ENCODE results near the gene TUBB3.
A peak's percentile ranks its signal among the peaks of the same experiment; 100 is the strongest.
"Not testable (repeated sequence)": the region's sequence is repeated elsewhere in the genome, so short reads cannot be mapped to it uniquely, and the experiment has no call there.

Gene TUBB3

GRCh38 chr16:89925596-89926079 is 2.5 kb downstream of the TUBB3 start:
- peaks cover 16% of the 10 kb centered on the region for H3K27me3 ChIP-seq (ENCODE audit: control insufficient read depth, insufficient read depth, low read length, poor library complexity, severe bottlenecking)
- H3K27ac ChIP-seq (ENCODE audit: insufficient read depth, low read depth, low read length, poor library complexity, severe bottlenecking), result peak overlapping the region; percentile 48
- WGBS, 2 experiments, result 1% methylated on average over 42 of the region's 42 CpGs
- H3K4me1 ChIP-seq (ENCODE audit: control insufficient read depth, insufficient read depth, low read length), result peaks cover 21% of the 10 kb centered on the region
- no peaks in the 10 kb centered on the region for H3K9me3 ChIP-seq (ENCODE audit: control insufficient read depth, low read length)
- H3K36me3 ChIP-seq (ENCODE audit: control insufficient read depth, insufficient read depth, low read length), result no peaks in the 10 kb centered on the region
- peak overlapping the region; percentile 54 for H3K4me3 ChIP-seq (ENCODE audit: insufficient read depth, low read depth, low read length)

GRCh38 chr16:89931305-89931896 is 8.3 kb downstream of the TUBB3 start:
- 95 to 96% methylated on average over 16 of the region's 16 CpGs for WGBS, 2 experiments

GRCh38 chr16:89931964-89932363 is 8.8 kb downstream of the TUBB3 start:
- no peak overlapping the region for H3K27ac ChIP-seq (ENCODE audit: insufficient read depth, low read depth, low read length, poor library complexity, severe bottlenecking)
- H3K36me3 ChIP-seq (ENCODE audit: control insufficient read depth, insufficient read depth, low read length), result peaks cover 26% of the 10 kb centered on the region
- no peaks in the 10 kb centered on the region for H3K9me3 ChIP-seq (ENCODE audit: control insufficient read depth, low read length)
- no peaks in the 10 kb centered on the region for H3K4me1 ChIP-seq (ENCODE audit: control insufficient read depth, insufficient read depth, low read length)
- WGBS, 2 experiments, result 96 to 97% methylated on average over 6 of the region's 6 CpGs
- no peak overlapping the region for H3K4me3 ChIP-seq (ENCODE audit: insufficient read depth, low read depth, low read length)
- H3K27me3 ChIP-seq (ENCODE audit: control insufficient read depth, insufficient read depth, low read length, poor library complexity, severe bottlenecking), result no peaks in the 10 kb centered on the region

More at GRCh38 chr16:89931305-89931896, 8.3 kb downstream of the TUBB3 start:
- Histone ChIP-seq H3K27me3 (ENCODE audit: control insufficient read depth, insufficient read depth, low read length, poor library complexity, severe bottlenecking) (no peaks in the 10 kb centered on the region), H3K4me1 (ENCODE audit: control insufficient read depth, insufficient read depth, low read length) (no peaks in the 10 kb centered on the region), H3K9me3 (ENCODE audit: control insufficient read depth, low read length) (no peaks in the 10 kb centered on the region), H3K27ac (ENCODE audit: insufficient read depth, low read depth, low read length, poor library complexity, severe bottlenecking) (no peak overlapping the region), H3K36me3 (ENCODE audit: control insufficient read depth, insufficient read depth, low read length) (peaks cover 26% of the 10 kb centered on the region), H3K4me3 (ENCODE audit: insufficient read depth, low read depth, low read length) (no peak overlapping the region)

- not testable (repeated sequence) for H3K4me1 ChIP-seq (ENCODE audit: control insufficient read depth, insufficient read depth, low read length); H3K9me3 ChIP-seq (ENCODE audit: control insufficient read depth, low read length); H3K27ac ChIP-seq (ENCODE audit: insufficient read depth, low read depth, low read length, poor library complexity, severe bottlenecking); H3K27me3 ChIP-seq (ENCODE audit: control insufficient read depth, insufficient read depth, low read length, poor library complexity, severe bottlenecking); H3K4me3 ChIP-seq (ENCODE audit: insufficient read depth, low read depth, low read length)
- peaks cover 26% of the 10 kb centered on the region for H3K36me3 ChIP-seq (ENCODE audit: control insufficient read depth, insufficient read depth, low read length)
- WGBS, 2 experiments, result 96 to 97% methylated on average over 29 of the region's 29 CpGs
Measured at GRCh38 chr16:89934019-89934418, 10.9 kb downstream of the TUBB3 start.

- Histone ChIP-seq H3K27me3 (ENCODE audit: control insufficient read depth, insufficient read depth, low read length, poor library complexity, severe bottlenecking) (no peaks in the 10 kb centered on the region), H3K4me3 (ENCODE audit: insufficient read depth, low read depth, low read length) (no peak overlapping the region), H3K27ac (ENCODE audit: insufficient read depth, low read depth, low read length, poor library complexity, severe bottlenecking) (no peak overlapping the region), H3K36me3 (ENCODE audit: control insufficient read depth, insufficient read depth, low read length) (peaks cover 26% of the 10 kb centered on the region), H3K4me1 (ENCODE audit: control insufficient read depth, insufficient read depth, low read length) (no peaks in the 10 kb centered on the region), H3K9me3 (ENCODE audit: control insufficient read depth, low read length) (no peaks in the 10 kb centered on the region)
- 96% methylated on average over 61 of the region's 61 CpGs for WGBS, 2 experiments
Measured at GRCh38 chr16:89934611-89935553, 11.7 kb downstream of the TUBB3 start.

- not testable (repeated sequence) for H3K4me3 ChIP-seq (ENCODE audit: insufficient read depth, low read depth, low read length); H3K27me3 ChIP-seq (ENCODE audit: control insufficient read depth, insufficient read depth, low read length, poor library complexity, severe bottlenecking); H3K27ac ChIP-seq (ENCODE audit: insufficient read depth, low read depth, low read length, poor library complexity, severe bottlenecking); H3K4me1 ChIP-seq (ENCODE audit: control insufficient read depth, insufficient read depth, low read length); H3K9me3 ChIP-seq (ENCODE audit: control insufficient read depth, low read length)
- WGBS, 2 experiments, result 93 to 94% methylated on average over 27 of the region's 27 CpGs
- H3K36me3 ChIP-seq (ENCODE audit: control insufficient read depth, insufficient read depth, low read length), result peaks cover 26% of the 10 kb centered on the region
Measured at GRCh38 chr16:89935620-89936019, 12.5 kb downstream of the TUBB3 start.

- 90 to 91% methylated on average over 13 of the region's 13 CpGs for WGBS, 2 experiments
- Histone ChIP-seq H3K36me3 (ENCODE audit: control insufficient read depth, insufficient read depth, low read length) (peaks cover 26% of the 10 kb centered on the region), H3K4me1 (ENCODE audit: control insufficient read depth, insufficient read depth, low read length) (no peaks in the 10 kb centered on the region), H3K27me3 (ENCODE audit: control insufficient read depth, insufficient read depth, low read length, poor library complexity, severe bottlenecking) (no peaks in the 10 kb centered on the region), H3K4me3 (ENCODE audit: insufficient read depth, low read depth, low read length) (no peak overlapping the region), H3K27ac (ENCODE audit: insufficient read depth, low read depth, low read length, poor library complexity, severe bottlenecking) (no peak overlapping the region), H3K9me3 (ENCODE audit: control insufficient read depth, low read length) (no peaks in the 10 kb centered on the region)
Measured at GRCh38 chr16:89936034-89936433, 12.9 kb downstream of the TUBB3 start.

GRCh38 chr16:89936508-89936907 is 13.4 kb downstream of the TUBB3 start:
- 95 to 96% methylated on average over 14 of the region's 14 CpGs for WGBS, 2 experiments
- H3K36me3 ChIP-seq (ENCODE audit: control insufficient read depth, insufficient read depth, low read length), result peaks cover 26% of the 10 kb centered on the region
- H3K9me3 ChIP-seq (ENCODE audit: control insufficient read depth, low read length), result no peaks in the 10 kb centered on the region
- no peaks in the 10 kb centered on the region for H3K27me3 ChIP-seq (ENCODE audit: control insufficient read depth, insufficient read depth, low read length, poor library complexity, severe bottlenecking)
- no peak overlapping the region for H3K27ac ChIP-seq (ENCODE audit: insufficient read depth, low read depth, low read length, poor library complexity, severe bottlenecking)
- no peaks in the 10 kb centered on the region for H3K4me1 ChIP-seq (ENCODE audit: control insufficient read depth, insufficient read depth, low read length)
- no peak overlapping the region for H3K4me3 ChIP-seq (ENCODE audit: insufficient read depth, low read depth, low read length)

GRCh38 chr16:89936981-89937380 is 13.8 kb downstream of the TUBB3 start:
- H3K4me3 ChIP-seq (ENCODE audit: insufficient read depth, low read depth, low read length), result no peak overlapping the region
- no peaks in the 10 kb centered on the region for H3K27me3 ChIP-seq (ENCODE audit: control insufficient read depth, insufficient read depth, low read length, poor library complexity, severe bottlenecking)
- H3K36me3 ChIP-seq (ENCODE audit: control insufficient read depth, insufficient read depth, low read length), result peaks cover 24% of the 10 kb centered on the region
- 95 to 96% methylated on average over 20 of the region's 20 CpGs for WGBS, 2 experiments
- no peak overlapping the region for H3K27ac ChIP-seq (ENCODE audit: insufficient read depth, low read depth, low read length, poor library complexity, severe bottlenecking)
- no peaks in the 10 kb centered on the region for H3K9me3 ChIP-seq (ENCODE audit: control insufficient read depth, low read length)
- no peaks in the 10 kb centered on the region for H3K4me1 ChIP-seq (ENCODE audit: control insufficient read depth, insufficient read depth, low read length)

GRCh38 chr16:89938175-89938885 is 15.2 kb downstream of the TUBB3 start:
- Histone ChIP-seq H3K4me1 (ENCODE audit: control insufficient read depth, insufficient read depth, low read length) (no peaks in the 10 kb centered on the region), H3K27ac (ENCODE audit: insufficient read depth, low read depth, low read length, poor library complexity, severe bottlenecking) (no peak overlapping the region), H3K4me3 (ENCODE audit: insufficient read depth, low read depth, low read length) (no peak overlapping the region), H3K27me3 (ENCODE audit: control insufficient read depth, insufficient read depth, low read length, poor library complexity, severe bottlenecking) (no peaks in the 10 kb centered on the region), H3K9me3 (ENCODE audit: control insufficient read depth, low read length) (no peaks in the 10 kb centered on the region), H3K36me3 (ENCODE audit: control insufficient read depth, insufficient read depth, low read length) (peaks cover 13% of the 10 kb centered on the region)
- 87 to 90% methylated on average over 19 to 21 of the region's 21 CpGs for WGBS, 2 experiments
